Measurements from ENCODE around the gene MANSC1. TPM values are rescaled to one million over a fixed set of nuclear protein-coding genes. Genes with fewer than 3 reads are reported as not detected.

The MANSC1 gene
- total RNA-seq (2014; rRNA removed; shearing (Covaris generic)) = 2.5 and 12.2 TPM in 2 replicates
- polyA plus RNA-seq (2016; fragmentation: Nextera tagmentation; extraction: Ambion mirVana) = 8.2 and 8.5 TPM in 2 replicates

- TF ChIP-seq EZH2 (IDR thresholded peaks at IDR 0.05; ENCODE audit: insufficient read depth, poor library complexity, severe bottlenecking) = no peak
- TF ChIP-seq EZH2phosphoT487 (IDR thresholded peaks at IDR 0.05; ENCODE audit: insufficient read depth, low read depth) = no peak
- peak within 1 kb of the TSS; percentile 96 for H2AFZ ChIP-seq
- DNase-seq = peak; percentile 62
- no peaks in the 10 kb centered on the region for H4K20me1 ChIP-seq (ENCODE audit: insufficient read depth)
- H3K4me1 ChIP-seq (ENCODE audit: insufficient read depth) = no peaks in the 10 kb centered on the region
- no peaks in the 10 kb centered on the region for H3K9me3 ChIP-seq (ENCODE audit: low read depth)
- H3K27ac ChIP-seq = no peak within 1 kb of the TSS
- H3F3A ChIP-seq (ENCODE audit: insufficient read depth) = no peaks in the 10 kb centered on the region
- H3K4me2 ChIP-seq (ENCODE audit: unreplicated experiment) = peak within 1 kb of the TSS; percentile 83
- peak within 1 kb of the TSS; percentile 54 for H3K9ac ChIP-seq
- in situ Hi-C loops (cut with MboI) = no loop called here
- H3K36me3 ChIP-seq (ENCODE audit: low read depth) = no peaks in the 10 kb centered on the region
- H3K4me3 ChIP-seq = peak within 1 kb of the TSS; percentile 81
- H3K79me2 ChIP-seq (ENCODE audit: insufficient read depth) = no peaks in the 10 kb centered on the region
- WGBS, 2 experiments (ENCODE audit: low coverage in 1 of 2, low lambda C conversion rate in 2 of 2, missing lambda C conversion rate in 2 of 2) = 2 to 5% methylated on average over 44 to 63 of the region's 68 CpGs
- no peaks in the 10 kb centered on the region for H3K27me3 ChIP-seq (replicated peaks; ENCODE audit: insufficient read depth)
- H3K9me2 ChIP-seq (ENCODE audit: insufficient read depth) = no peaks in the 10 kb centered on the region
These were observed at the start of gene MANSC1 for GRCh38 chr12:12349711-12350665. MANSC1 (minus strand) TSS chr12:12350242; CDS start chr12:12343314, 6,928 bp downstream.

- Histone ChIP-seq H3F3A (ENCODE audit: insufficient read depth) (peaks cover 29% of the 10 kb centered on the region), H3K27ac (peak overlapping the region; percentile 71), H3K4me2 (ENCODE audit: unreplicated experiment) (no peak overlapping the region), H3K36me3 (ENCODE audit: low read depth) (no peaks in the 10 kb centered on the region), H3K4me1 (ENCODE audit: insufficient read depth) (peaks cover 19% of the 10 kb centered on the region), H3K9me3 (ENCODE audit: low read depth) (no peaks in the 10 kb centered on the region), H3K79me2 (ENCODE audit: insufficient read depth) (peaks cover 34% of the 10 kb centered on the region), H3K4me3 (no peak overlapping the region), H3K9ac (no peak overlapping the region; the same call in 1 of the 2 replicates), H4K20me1 (ENCODE audit: insufficient read depth) (no peaks in the 10 kb centered on the region), H2AFZ (peak overlapping the region; percentile 26; the same call in 1 of the 2 replicates), H3K27me3 (replicated peaks; ENCODE audit: insufficient read depth) (no peaks in the 10 kb centered on the region), H3K9me2 (ENCODE audit: insufficient read depth) (no peaks in the 10 kb centered on the region)
- 87 to 100% methylated on average over 1 of the region's 1 CpG for WGBS, 2 experiments (ENCODE audit: low coverage in 1 of 2, low lambda C conversion rate in 2 of 2, missing lambda C conversion rate in 2 of 2)
- no peak for TF ChIP-seq EZH2phosphoT487 (IDR thresholded peaks at IDR 0.05; ENCODE audit: insufficient read depth, low read depth)
- no peak for TF ChIP-seq EZH2 (IDR thresholded peaks at IDR 0.05; ENCODE audit: insufficient read depth, poor library complexity, severe bottlenecking)
- in situ Hi-C loops (cut with MboI) = no loop called here
- no peak for DNase-seq
These were observed 49.1 kb upstream of the MANSC1 start for GRCh38 chr12:12399161-12399560.

- peak; percentile 98 for DNase-seq
- H2AFZ ChIP-seq = peak overlapping the region; percentile 26; the same call in 1 of the 2 replicates
- H3K9me3 ChIP-seq (ENCODE audit: low read depth) = no peaks in the 10 kb centered on the region
- H3K79me2 ChIP-seq (ENCODE audit: insufficient read depth) = peaks cover 27% of the 10 kb centered on the region
- H4K20me1 ChIP-seq (ENCODE audit: insufficient read depth) = no peaks in the 10 kb centered on the region
- no peaks in the 10 kb centered on the region for H3K9me2 ChIP-seq (ENCODE audit: insufficient read depth)
- no peaks in the 10 kb centered on the region for H3K36me3 ChIP-seq (ENCODE audit: low read depth)
- peak overlapping the region; percentile 71 for H3K27ac ChIP-seq
- H3K4me2 ChIP-seq (ENCODE audit: unreplicated experiment) = peak overlapping the region; percentile 72
- peak overlapping the region; percentile 42 for H3K4me3 ChIP-seq
- in situ Hi-C loops (cut with MboI) = no loop called here
- peaks cover 19% of the 10 kb centered on the region for H3K4me1 ChIP-seq (ENCODE audit: insufficient read depth)
- H3F3A ChIP-seq (ENCODE audit: insufficient read depth) = peaks cover 29% of the 10 kb centered on the region
- no peaks in the 10 kb centered on the region for H3K27me3 ChIP-seq (replicated peaks; ENCODE audit: insufficient read depth)
- WGBS, 2 experiments (ENCODE audit: low coverage in 1 of 2, low lambda C conversion rate in 2 of 2, missing lambda C conversion rate in 2 of 2) = 13 to 18% methylated on average over 7 of the region's 7 CpGs
- peak overlapping the region; percentile 38 for H3K9ac ChIP-seq
- no peak for TF ChIP-seq EZH2phosphoT487 (IDR thresholded peaks at IDR 0.05; ENCODE audit: insufficient read depth, low read depth)
- no peak for TF ChIP-seq EZH2 (IDR thresholded peaks at IDR 0.05; ENCODE audit: insufficient read depth, poor library complexity, severe bottlenecking)
These were observed 48.2 kb upstream of the MANSC1 start for GRCh38 chr12:12398026-12398859.

- Histone ChIP-seq H3K27ac (no peak overlapping the region), H4K20me1 (ENCODE audit: insufficient read depth) (no peaks in the 10 kb centered on the region), H3K27me3 (replicated peaks; ENCODE audit: insufficient read depth) (no peaks in the 10 kb centered on the region), H3F3A (ENCODE audit: insufficient read depth) (peaks cover 29% of the 10 kb centered on the region), H3K9me3 (ENCODE audit: low read depth) (no peaks in the 10 kb centered on the region), H3K79me2 (ENCODE audit: insufficient read depth) (peaks cover 27% of the 10 kb centered on the region), H3K4me2 (ENCODE audit: unreplicated experiment) (peak overlapping the region; percentile 72), H3K36me3 (ENCODE audit: low read depth) (no peaks in the 10 kb centered on the region), H3K4me1 (ENCODE audit: insufficient read depth) (peaks cover 19% of the 10 kb centered on the region), H2AFZ (no peak overlapping the region), H3K9ac (no peak overlapping the region), H3K9me2 (ENCODE audit: insufficient read depth) (no peaks in the 10 kb centered on the region), H3K4me3 (no peak overlapping the region)
- no peak for TF ChIP-seq EZH2 (IDR thresholded peaks at IDR 0.05; ENCODE audit: insufficient read depth, poor library complexity, severe bottlenecking)
- no peak for TF ChIP-seq EZH2phosphoT487 (IDR thresholded peaks at IDR 0.05; ENCODE audit: insufficient read depth, low read depth)
- 76 to 84% methylated on average over 5 of the region's 5 CpGs for WGBS, 2 experiments (ENCODE audit: low coverage in 1 of 2, low lambda C conversion rate in 2 of 2, missing lambda C conversion rate in 2 of 2)
- no peak for DNase-seq
- in situ Hi-C loops (cut with MboI) = no loop called here
These were observed 47.1 kb upstream of the MANSC1 start for GRCh38 chr12:12397184-12397583.

Measured in GM23248 (cell line).